ENCODE measurements around the gene ARSD. TPM values are rescaled to one million over a fixed set of nuclear protein-coding genes. Genes with fewer than 3 reads are reported as not detected.
A peak's percentile ranks its signal among the peaks of the same experiment; 100 is the strongest.
"Not testable (repeated sequence)": the region's sequence is repeated elsewhere in the genome, so short reads cannot be mapped to it uniquely, and the experiment has no call there.

The ARSD gene
- total RNA-seq, 1 donor from 2014 or later: 38.7 TPM

DNA sequence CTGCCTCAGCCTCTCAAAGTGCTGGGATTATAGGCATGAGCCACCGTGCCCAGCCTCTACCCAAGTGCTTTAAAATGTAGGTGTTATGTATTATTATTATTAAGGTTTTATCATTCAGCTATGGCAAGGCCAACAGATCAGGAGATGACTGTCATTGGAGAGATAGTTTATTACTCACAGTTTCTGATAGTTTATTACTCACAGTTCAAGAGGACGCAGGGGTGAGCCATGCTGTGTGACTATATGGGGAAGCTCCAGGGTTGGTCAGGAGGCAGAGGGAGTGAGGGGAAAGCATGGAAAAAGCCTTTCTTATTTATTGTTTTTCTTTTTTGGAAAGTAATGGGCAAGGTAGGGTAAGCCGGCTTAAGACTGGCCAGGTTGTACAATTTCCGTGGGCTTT is 25.4 kb upstream of the ARSD start:
- H3K27ac Mint-ChIP-seq: no peak overlapping the region
- H3K4me3 Mint-ChIP-seq: no peak overlapping the region
- H3K4me1 Mint-ChIP-seq (ENCODE audit: unreplicated experiment): no peaks in the 10 kb centered on the region

DNA sequence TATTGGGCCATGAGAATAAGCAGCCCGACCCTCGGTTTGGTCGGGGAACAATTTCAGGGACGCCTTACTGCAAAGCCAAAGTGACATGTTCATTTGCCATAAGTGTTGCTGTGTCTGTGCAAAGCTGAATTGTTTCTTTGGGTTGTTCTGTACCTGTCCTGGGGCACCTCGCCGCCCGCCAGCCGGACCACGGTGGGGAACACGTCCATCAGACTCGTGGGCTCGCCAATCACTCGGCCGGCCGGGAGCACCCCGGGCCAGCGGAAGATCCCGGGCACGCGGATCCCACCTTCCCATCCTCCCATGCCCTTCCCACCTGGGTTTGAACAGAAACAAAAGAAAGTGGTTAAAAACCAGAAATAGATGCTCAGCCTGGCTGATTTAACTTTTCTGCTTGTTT is 8.8 kb upstream of the ARSD start:
- not testable (repeated sequence) for H3K9me3 Mint-ChIP-seq; H3K27ac Mint-ChIP-seq; H3K4me3 Mint-ChIP-seq; H3K4me1 Mint-ChIP-seq (ENCODE audit: unreplicated experiment); DNase-seq (ENCODE audit: extremely low spot score, unreplicated experiment); H3K27me3 Mint-ChIP-seq
- H3K36me3 Mint-ChIP-seq: peaks cover 12% of the 10 kb centered on the region

More for the DNA sequence above, 25.4 kb upstream of the ARSD start:
- Mint-ChIP-seq H3K9me3 (no peaks in the 10 kb centered on the region), H3K27me3 (no peaks in the 10 kb centered on the region), H3K36me3 (peaks cover 12% of the 10 kb centered on the region)
- TF ChIP-seq, protein P1, sequence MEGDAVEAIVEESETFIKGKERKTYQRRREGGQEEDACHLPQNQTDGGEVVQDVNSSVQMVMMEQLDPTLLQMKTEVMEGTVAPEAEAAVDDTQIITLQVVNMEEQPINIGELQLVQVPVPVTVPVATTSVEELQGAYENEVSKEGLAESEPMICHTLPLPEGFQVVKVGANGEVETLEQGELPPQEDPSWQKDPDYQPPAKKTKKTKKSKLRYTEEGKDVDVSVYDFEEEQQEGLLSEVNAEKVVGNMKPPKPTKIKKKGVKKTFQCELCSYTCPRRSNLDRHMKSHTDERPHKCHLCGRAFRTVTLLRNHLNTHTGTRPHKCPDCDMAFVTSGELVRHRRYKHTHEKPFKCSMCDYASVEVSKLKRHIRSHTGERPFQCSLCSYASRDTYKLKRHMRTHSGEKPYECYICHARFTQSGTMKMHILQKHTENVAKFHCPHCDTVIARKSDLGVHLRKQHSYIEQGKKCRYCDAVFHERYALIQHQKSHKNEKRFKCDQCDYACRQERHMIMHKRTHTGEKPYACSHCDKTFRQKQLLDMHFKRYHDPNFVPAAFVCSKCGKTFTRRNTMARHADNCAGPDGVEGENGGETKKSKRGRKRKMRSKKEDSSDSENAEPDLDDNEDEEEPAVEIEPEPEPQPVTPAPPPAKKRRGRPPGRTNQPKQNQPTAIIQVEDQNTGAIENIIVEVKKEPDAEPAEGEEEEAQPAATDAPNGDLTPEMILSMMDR (conservative IDR thresholded peaks at IDR 0.05): no peak
- DNase-seq (ENCODE audit: extremely low spot score, unreplicated experiment): no peak

DNA sequence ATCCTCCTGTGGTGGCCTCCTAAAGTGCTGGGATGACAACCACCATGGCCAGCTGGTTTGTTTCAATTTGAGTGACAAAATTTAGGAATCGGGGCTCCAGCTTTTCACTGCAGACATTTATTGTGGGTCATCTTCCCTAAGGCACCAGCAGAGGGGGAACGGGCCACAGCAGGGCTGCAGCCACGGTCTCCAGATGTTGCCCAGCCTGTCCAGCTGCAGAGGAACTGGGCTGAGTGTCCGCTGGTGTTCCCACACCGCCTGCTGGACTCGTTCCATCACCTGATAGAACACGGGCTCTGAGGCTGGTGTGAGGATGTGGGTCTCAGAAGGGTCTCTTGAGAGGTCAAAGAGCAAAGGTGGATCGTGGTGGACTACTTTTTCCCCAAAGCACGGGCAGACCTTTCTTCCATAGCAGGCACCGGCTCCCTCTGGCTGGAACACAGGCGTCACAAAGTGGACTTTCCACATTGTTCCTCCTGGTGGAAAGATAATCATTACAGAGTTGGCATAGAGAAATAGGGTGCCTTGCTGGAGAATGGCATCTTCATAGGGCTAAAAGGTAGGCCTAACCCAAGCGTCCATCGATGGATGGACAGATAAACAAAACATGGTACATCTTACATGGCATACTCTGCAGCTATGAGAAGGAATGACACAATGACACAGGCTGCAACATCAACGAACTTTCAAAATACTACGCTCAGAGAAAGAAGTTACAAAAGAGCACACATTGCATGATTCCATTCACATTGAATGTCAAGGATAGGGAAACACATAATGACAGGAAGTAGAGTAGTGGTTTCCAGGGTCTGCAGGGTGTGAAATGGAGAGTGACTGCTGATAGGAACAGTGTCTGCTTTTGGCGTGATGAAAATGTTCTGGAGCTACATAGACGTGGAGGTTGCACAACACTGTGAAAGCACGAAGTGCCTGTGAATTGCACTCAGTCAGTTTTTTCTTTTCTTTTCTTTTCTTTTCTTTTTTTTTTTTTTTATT is 5.9 kb upstream of the ARSD start:
- H3K36me3 Mint-ChIP-seq: peaks cover 20% of the 10 kb centered on the region
- H3K4me3 Mint-ChIP-seq: no peak overlapping the region
- DNase-seq (ENCODE audit: extremely low spot score, unreplicated experiment): no peak
- peaks cover 5% of the 10 kb centered on the region for H3K4me1 Mint-ChIP-seq (ENCODE audit: unreplicated experiment)
- H3K27ac Mint-ChIP-seq: no peak overlapping the region
- H3K9me3 Mint-ChIP-seq: peaks cover 5% of the 10 kb centered on the region
- TF ChIP-seq, protein P1 (conservative IDR thresholded peaks at IDR 0.05): no peak
- no peaks in the 10 kb centered on the region for H3K27me3 Mint-ChIP-seq

DNA sequence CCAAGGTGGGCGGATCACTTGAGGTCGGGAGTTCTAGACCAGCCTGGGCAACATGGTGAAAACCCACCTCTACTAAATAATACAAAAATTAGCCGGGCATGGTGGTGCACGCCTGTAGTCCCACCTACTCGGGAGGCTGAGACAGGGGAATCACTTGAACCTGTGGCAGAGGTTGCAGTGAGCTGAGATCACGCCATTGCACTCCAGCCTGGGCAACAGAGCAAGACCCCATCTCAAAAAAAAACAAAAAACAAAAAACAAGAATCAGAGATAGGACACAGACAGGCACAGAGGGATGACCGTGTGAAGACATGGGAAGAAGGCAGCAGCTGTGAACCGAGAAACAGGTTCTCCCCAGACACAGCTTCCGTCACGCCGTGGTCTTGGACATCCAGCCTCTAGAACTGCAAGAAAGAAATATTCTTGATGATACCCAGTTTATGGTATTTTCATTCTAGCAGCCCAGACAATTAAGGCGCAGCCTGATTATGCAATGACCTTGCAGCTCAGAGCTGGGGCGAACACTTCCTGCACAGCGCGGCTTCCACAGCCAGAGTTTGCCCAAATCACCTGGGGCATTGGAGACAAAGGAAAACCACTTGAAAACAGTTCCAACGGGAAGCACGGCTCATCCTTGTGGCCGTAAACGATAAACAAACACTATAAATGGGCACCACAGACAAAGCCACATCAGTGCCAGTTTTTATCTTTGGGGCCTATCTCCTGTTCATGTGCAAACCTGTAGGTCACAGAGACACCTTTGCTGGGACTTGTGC is 4.2 kb upstream of the ARSD start:
- no peak overlapping the region for H3K27ac Mint-ChIP-seq
- TF ChIP-seq, protein P1 (conservative IDR thresholded peaks at IDR 0.05): no peak
- H3K27me3 Mint-ChIP-seq: no peaks in the 10 kb centered on the region
- no peak for DNase-seq (ENCODE audit: extremely low spot score, unreplicated experiment)
- H3K9me3 Mint-ChIP-seq: peaks cover 5% of the 10 kb centered on the region
- H3K4me1 Mint-ChIP-seq (ENCODE audit: unreplicated experiment): peaks cover 6% of the 10 kb centered on the region
- H3K4me3 Mint-ChIP-seq: no peak overlapping the region
- H3K36me3 Mint-ChIP-seq: peaks cover 17% of the 10 kb centered on the region

DNA sequence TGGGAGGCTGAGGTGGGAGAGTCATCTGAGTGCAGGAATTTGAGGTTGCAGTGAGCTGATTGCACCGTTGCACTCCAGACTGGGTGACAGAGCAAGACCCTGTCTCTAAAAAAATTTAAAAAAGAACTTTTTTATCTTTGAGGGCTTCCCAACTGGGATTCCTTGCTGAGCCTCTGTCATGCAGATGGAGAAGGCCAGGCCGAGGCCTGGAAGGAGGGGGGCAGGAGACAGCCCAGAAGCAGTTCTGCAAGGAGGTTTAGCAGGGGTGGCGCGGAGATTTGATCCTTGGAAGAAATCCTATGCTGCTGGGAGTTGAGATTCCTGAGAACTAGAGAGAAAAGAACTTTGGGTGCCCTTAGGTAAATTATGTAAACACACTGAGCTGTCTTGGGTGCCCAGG is 2.5 kb upstream of the ARSD start:
- Mint-ChIP-seq H3K9me3 (peaks cover 5% of the 10 kb centered on the region), H3K27ac (peak overlapping the region; percentile 49), H3K27me3 (no peaks in the 10 kb centered on the region), H3K36me3 (peaks cover 17% of the 10 kb centered on the region), H3K4me1 (ENCODE audit: unreplicated experiment) (peaks cover 12% of the 10 kb centered on the region), H3K4me3 (peak overlapping the region; percentile 1)
- TF ChIP-seq, protein P1 (conservative IDR thresholded peaks at IDR 0.05): no peak
- DNase-seq (ENCODE audit: extremely low spot score, unreplicated experiment): no peak

DNA sequence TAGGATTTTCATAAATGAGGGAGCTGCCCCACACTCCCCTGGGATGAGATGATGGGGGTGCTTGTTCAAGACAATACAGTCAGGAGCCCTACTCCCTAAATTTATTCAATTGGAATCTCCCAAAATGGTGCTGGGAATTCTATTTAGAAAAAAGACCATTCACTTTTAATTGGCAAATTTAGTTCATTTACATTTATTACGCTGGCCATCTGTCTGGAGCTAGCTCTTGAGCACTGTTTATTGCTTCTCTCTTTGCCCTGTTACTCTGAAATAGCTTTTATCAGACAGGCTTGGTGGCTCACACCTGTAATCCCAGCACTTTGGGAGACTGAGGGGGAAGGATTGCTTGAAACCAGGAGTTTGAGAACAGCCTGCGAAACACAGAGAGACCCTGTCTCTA is 2.0 kb upstream of the ARSD start:
- Mint-ChIP-seq H3K9me3 (peaks cover 5% of the 10 kb centered on the region), H3K27me3 (no peaks in the 10 kb centered on the region), H3K27ac (no peak overlapping the region), H3K4me1 (ENCODE audit: unreplicated experiment) (peaks cover 12% of the 10 kb centered on the region), H3K4me3 (no peak overlapping the region), H3K36me3 (peaks cover 17% of the 10 kb centered on the region)
- DNase-seq (ENCODE audit: extremely low spot score, unreplicated experiment): no peak
- TF ChIP-seq, protein P1 (conservative IDR thresholded peaks at IDR 0.05): no peak

Measured in type B pancreatic cell (in vitro differentiated cells).